Suprapubic skin (tissue), 4 donors: ENCODE data around the gene COMMD1.
"Not testable (repeated sequence)": the region's sequence is repeated elsewhere in the genome, so short reads cannot be mapped to it uniquely, and the experiment has no call there.

Source experiments
- EP300 ChIP-seq: sonication (generic); formaldehyde crosslinking; IDR thresholded peaks from one replicate; pipeline ENCODE4 v1.6.1; 2017; ENCODE audit warnings: antibody characterized with exemption
- POLR2A ChIP-seq, 2 donors: fragments of 450-650 bp; IDR thresholded peaks; one replicate each; pipeline ENCODE4 v1.6.1; 2017; ENCODE audit warnings: antibody characterized with exemption in 2 of 2, mild to moderate bottlenecking in 2 of 2, moderate library complexity in 2 of 2
- POLR2AphosphoS5 ChIP-seq, 3 donors: sonication (generic); formaldehyde crosslinking; IDR thresholded peaks; one replicate each; pipeline ENCODE4 v1.6.1; 2017; ENCODE audit warnings: antibody characterized with exemption in 3 of 3
- TF ChIP-seq, protein P1 (sequence below), 2 donors: fragments of 200-600 bp in 1 of 2; fragments of 450-650 bp in 1 of 2; sonication (generic) in 1 of 2; IDR thresholded peaks; one replicate each; pipeline ENCODE4 v1.5.1; 2016 to 2019; ENCODE audit warnings: antibody characterized with exemption in 2 of 2, mild to moderate bottlenecking in 1 of 2, moderate library complexity in 1 of 2

DNA sequence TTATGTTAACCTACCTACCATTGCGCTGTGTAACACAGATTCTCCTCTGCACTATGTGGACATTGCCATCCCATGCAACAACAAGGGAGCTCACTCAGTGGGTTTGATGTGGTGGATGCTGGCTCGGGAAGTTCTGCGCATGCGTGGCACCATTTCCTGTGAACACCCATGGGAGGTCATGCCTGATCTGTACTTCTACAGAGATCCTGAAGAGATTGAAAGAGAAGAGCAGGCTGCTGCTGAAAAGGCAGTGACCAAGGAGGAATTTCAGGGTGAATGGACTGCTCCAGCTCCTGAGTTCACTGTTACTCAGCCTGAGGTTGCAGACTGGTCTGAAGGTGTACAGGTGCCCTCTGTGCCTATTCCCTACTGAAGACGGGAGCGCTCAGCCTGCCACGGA, 241.3 kb downstream of the COMMD1 start:
- TF ChIP-seq, protein P1, sequence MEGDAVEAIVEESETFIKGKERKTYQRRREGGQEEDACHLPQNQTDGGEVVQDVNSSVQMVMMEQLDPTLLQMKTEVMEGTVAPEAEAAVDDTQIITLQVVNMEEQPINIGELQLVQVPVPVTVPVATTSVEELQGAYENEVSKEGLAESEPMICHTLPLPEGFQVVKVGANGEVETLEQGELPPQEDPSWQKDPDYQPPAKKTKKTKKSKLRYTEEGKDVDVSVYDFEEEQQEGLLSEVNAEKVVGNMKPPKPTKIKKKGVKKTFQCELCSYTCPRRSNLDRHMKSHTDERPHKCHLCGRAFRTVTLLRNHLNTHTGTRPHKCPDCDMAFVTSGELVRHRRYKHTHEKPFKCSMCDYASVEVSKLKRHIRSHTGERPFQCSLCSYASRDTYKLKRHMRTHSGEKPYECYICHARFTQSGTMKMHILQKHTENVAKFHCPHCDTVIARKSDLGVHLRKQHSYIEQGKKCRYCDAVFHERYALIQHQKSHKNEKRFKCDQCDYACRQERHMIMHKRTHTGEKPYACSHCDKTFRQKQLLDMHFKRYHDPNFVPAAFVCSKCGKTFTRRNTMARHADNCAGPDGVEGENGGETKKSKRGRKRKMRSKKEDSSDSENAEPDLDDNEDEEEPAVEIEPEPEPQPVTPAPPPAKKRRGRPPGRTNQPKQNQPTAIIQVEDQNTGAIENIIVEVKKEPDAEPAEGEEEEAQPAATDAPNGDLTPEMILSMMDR (IDR thresholded peaks at IDR 0.05), result not testable (repeated sequence)
- not testable (repeated sequence) for TF ChIP-seq POLR2A (IDR thresholded peaks at IDR 0.05); EP300; POLR2AphosphoS5 (IDR thresholded peaks at IDR 0.05)
